COLO668 (cell line): ENCODE results near the gene DLK1.
A peak's percentile ranks its signal among the peaks of the same experiment; 100 is the strongest.

Source experiments
- DNase-seq: peaks from one replicate; lab custom pipeline; 2025; ENCODE audit not compliant: unreplicated experiment; lab: John Stamatoyannopoulos, UW

The DLK1 gene

DNA sequence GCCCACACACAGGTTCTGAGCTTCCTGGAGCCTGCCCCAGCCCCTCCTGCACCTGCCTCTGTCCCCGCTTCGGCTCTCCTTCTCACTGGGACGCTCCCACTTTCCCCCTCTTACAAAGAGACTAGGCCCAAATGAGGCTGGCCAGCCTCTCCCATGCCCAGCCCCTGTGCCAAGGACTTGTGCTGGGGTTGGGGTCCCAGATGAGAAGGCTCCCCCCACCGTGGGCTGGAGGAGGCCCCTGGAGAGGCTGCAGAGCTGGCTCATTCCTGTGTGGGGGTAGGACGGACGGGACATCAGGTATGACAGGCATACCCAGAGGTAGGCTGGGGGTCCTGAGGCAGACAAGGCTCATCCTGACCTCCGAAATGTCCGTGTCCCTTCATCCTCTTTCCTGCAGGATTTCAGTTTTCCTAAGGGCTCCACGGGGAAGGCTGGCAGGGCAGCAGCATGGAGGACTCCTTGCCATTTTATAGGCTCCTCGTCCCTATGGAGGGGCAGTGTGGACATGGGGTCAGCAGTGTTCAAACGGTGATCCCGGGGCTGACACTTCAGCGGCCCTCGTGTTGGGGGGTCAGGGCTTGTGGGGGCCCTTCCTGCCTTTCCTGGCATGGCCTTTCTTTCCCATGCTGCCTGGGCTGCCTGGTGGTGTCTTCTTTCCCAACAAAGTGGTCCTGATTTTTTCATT lies 50.1 kb downstream of the DLK1 start:
- no peak for DNase-seq

DNA sequence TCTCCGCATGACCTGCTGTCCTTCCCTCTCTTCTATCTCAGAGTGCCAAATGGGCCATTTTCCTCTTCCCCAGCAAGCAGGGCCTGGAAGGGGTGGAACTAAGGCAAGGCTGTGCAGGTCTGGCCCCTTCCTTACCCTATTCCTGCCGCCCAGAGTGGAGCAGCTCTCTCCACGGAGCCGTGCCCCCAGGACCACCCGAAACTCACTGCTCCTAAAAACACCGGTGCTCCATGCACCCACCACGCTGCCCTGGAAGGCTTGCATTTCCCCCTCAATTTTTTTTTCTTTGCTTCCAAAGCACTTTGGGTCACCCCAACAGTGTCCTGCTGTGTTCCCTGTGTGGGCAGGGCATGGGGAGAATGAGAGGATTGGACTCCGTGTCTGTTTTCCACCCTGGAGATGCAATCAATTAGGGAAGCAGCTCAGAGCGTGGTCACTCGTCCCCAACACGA lies 50.7 kb downstream of the DLK1 start:
- DNase-seq, result no peak

DNA sequence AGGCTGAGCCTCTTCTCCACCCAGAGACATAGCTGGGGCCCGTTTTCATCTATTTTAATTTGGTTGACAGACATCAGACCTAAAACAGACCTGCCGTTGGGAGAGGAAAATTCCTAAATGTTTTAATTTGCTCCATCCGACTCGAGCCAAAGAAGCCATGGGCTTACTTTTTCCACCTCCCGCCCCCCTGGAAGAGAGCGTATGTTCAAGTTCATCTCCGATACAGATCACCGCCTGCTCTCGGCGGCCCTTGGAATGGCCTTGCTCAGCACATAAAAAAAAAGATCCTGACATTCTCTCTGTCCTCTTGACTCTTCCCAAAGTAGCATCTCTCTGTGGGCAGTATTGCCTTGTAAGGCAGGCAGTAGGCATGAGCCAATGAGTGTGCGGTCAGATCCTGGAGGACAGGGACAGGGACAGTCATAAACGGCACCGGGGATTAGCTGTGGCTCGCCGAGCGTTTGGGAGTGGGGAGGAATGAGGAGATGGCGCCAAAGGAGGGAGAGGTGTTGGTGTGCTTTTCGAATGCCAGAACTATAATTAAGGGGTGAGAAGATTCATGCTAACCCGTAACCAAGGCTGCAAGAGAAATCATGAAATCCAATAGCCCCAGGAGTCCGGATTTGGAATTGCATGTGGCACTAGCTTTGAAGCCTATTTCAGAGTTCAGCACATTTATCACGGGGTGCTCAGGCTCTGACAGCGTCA lies 51.3 kb downstream of the DLK1 start:
- DNase-seq, result no peak

DNA sequence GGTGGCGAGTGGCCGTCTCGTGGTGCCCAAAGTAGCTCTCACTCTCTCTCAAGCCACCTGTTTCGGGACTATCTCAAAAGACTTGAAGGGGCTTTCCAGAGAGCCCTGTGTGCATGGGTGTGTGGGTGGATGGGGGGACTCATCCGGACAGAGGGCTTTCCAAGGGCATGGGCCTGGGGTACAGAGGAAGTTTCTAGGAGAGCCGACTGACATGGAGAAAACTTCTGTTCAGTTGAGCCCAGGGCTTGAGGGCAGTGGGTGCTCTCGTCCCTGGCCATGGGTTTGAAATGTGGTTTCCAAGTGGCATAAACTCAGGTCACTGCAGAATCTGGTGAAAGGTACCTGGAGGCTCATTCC lies 51.8 kb downstream of the DLK1 start:
- DNase-seq, result no peak

DNA sequence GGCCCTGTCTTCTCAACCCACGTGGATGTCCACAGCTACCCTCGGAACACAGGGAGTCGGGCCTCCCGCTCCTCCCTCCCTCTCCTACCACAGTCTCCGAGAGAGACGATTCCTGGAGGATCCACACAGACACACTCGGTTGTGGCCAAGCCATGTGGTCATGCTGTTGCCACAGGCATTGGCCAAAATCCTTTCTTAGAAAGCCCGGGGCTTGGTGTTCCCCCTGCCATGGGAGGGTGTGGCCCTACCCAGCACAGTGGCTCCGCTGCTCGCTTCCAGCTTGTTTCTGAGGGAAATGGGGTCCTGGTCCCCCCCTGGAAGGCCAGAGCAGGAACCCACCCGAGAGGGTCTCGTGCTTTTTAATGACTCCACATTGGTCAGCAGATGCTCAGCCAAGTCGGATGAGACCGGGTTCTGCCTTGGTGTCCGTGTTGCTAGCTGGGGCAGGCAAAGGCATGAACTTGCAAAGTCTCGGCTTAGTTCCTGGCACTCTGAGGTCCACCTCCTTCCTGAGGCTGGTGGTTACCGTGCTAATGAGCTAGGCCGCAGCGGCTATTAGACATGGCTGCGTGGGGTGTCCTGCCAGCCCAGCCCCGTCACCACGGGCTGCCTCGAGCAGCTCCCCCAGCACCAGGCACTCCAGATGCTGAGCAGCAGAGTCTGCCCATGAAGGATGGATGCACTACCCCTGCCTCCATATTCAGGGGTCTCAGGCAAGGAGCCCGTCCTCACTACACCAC lies 52.4 kb downstream of the DLK1 start:
- DNase-seq, result no peak

DNA sequence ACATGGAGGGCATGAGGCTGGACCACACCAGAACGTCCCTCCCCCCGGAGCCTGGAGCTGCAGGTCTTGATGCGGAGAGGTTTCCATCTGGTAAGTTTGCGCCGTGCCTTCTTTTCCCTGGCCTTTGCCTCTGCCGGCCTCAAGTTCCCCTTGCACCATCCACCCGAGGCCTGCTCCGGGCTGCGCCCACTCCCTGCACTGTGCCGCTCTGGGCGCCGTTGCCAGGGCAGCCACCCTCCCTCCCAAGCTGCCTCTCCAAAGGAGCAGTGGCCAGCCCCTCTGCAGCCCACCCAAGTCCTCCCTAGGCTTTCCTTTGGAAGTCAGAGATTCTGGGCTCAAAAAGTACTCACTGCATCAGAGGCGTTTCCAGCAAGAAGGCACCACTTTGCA lies 53.0 kb downstream of the DLK1 start:
- no peak for DNase-seq

DNA sequence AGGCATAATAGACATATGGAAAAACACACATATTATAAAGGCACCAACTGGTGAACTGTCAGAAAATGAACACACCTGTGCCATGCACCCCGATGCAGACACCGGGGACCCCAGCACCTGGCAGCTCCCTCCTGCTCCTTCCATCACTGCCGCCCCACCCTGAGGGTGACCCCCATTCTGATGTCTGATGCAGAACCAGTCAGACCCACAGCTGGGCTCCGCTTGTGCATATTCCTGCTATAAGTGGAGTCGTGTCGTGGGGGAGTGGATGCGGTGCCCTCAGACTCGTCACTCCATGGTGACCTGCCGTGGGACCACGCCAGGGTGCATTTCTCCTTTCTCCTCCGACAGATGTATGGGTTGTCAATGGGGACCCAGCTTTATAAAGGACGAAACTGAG lies 53.6 kb downstream of the DLK1 start:
- no peak for DNase-seq

DNA sequence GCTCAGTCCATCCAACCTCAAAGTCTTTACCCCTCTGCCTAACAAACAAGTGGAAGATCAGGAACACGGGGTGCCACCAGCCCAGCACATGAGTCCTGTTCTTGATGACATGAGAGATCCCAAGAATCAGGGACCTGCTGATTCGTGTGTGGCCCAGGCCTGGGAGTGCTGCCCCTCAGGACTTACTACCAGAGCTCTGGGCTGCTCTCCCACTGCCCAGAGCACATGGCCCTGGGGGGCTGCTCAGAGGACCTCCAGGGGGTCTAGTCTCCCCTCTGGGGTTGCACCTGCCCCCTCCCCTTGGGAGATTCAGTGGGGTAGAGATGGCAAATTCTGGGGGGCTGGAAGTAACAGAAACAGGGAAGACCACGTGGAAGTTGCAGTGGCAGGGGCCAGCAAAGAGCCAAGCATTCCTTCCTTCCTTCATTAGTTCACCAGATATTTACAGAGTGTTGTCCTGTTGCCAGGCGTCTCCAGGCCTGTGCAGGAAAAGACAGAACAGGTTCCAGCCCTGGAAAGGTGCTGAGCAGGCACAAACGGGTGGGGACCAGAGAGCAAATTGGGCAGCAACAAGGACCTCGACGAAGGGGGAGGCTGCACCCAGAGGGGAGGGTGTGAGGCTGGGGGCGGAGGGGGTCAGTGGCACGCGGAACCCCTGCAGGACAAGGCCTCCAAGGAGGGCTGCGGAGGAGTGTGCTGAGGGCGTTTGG lies 54.1 kb downstream of the DLK1 start:
- DNase-seq, result no peak

DNA sequence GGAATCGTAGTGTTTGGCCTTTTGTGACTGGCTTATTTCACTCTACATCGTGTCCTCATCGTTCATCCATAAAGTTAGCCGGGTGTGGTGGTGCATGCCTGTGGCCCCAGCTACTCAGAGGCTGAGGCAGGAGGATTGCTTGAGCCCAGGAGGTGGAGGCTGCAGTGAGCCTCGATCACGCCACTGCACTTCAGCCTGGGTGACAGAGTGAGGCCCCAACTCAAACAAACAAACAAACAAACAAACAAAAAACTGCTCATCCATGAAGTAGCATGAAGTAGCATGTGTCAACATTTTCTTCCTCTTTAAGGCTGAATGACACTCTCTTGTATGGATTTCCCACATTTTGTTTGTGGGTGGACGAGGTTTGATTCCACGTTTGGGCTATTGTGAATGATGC lies 55.3 kb downstream of the DLK1 start:
- no peak for DNase-seq

DNA sequence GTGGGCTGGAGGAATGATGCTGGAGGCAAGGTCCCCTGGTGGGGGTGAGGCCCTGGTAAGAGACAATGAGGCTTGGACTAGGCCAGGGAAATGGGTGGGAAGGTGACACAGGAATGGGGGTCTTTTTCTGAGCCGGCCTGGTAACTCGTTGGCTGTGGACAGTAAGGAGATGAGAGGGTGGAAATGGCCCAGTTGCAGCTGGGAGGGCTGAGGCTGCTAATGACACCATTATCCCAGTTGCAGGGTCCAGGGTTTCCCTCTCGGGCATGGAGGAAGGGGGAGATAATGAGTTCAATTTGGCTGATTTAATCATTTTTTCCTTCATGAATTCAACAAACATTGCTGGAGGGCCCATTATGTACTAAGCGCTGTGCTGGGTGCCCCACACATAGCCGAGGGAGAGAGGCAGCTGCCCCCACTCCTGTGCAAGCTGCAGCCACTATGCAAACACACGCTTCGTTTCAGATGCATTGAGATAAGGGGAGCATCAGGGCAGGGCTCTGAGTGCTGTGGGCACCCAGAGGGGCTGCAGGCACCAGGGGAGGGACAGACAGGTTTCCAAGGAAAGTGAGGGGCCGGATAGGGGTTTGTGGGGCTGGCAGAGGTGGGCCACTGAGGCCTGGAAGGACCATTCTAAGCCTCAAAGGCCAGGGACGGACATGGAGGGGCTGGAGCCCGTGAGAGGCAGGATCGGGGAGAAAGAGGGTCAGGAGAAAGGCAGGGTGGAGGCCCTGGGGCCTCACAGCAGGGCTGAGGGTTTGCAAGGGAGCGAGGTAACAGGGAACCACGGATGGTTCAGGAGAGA lies 56.0 kb downstream of the DLK1 start:
- DNase-seq, result no peak

DNA sequence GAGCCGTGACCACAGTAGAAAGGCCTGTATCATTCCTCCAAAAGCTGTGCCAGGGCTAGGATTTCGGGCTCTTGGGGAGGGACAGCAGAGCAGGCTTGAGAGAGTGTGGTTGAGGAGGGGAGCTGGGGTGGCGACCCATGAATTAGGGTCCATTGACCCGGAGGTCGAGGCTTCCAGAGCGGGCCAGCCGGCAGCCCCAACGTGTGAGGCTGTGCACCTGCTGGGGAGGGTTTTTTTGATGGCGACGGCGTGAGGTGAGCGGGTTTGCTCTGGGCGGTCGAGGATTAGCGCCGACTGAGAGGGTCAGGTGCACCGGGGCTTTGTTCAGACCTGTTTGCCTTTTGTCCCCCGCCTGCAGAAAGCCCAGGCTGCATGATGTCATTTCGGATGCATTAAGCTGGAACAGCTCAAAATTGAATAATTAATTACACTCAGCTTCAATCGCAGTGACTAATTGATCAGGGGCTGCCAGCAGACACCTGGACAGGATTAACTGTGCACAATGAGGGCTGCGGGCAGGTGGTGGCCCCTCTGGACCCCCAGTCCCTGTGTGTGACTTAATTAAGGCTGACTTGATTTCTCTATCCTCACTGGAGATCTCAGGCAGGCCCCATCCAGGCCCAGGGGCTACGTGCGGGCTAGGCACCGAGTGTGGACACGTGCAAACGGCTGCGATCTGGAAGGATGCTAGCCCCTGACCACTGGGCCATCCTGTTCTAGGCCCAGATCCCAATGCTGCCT lies 57.1 kb downstream of the DLK1 start:
- DNase-seq, result peak; percentile 50

DNA sequence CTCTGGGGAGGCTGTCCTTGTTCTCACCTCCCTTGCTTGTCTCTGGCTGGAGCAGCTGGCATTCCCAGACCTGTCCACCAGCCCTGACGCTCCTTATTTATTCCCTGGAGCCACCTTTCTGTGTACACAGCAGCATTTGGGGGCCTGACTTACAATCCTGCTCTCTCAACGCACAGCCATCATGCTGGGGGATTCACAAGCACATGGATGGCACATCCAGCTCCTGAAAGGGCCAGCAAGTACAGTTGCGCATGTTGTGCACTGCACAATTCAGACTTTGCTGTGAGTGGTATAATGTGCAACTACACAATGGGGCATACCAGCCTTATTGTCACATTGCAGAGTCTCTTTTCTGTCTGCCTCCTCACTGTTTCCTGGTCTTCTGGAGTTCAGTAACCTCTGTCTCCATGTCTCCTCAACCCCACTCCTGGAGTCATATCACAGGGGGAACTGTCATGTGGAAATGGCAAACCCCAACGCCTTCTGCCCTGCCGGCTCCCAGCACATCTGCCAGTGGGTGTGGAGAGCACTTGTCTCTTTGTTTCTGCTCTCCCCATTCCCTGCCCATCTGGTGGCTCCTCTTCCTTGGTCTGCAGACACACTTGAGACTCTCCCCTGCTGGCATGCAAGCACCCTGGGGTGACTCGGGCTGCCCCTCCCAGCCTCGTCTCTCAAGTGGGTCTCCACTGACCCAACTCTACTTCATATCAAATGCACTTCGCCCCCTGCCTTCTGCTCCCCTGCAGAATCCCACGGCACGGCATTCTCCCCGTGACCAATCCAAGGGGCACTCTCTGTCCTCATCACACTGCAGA lies 58.0 kb downstream of the DLK1 start:
- DNase-seq, result no peak

DNA sequence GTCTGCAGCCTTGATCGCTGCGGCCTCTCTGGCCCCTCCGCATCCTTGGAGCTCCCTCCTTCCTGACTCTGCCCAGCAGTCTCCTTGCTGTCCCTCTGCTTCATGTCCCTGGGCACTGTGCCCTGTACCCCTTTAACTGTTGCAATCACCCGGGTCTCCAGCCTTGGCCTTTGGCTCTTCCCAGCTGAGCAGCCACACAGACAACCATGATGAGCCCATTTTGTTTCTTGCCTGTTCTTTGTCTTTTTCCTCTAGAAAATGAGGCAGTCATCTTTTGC lies 58.6 kb downstream of the DLK1 start:
- DNase-seq, result no peak

DNA sequence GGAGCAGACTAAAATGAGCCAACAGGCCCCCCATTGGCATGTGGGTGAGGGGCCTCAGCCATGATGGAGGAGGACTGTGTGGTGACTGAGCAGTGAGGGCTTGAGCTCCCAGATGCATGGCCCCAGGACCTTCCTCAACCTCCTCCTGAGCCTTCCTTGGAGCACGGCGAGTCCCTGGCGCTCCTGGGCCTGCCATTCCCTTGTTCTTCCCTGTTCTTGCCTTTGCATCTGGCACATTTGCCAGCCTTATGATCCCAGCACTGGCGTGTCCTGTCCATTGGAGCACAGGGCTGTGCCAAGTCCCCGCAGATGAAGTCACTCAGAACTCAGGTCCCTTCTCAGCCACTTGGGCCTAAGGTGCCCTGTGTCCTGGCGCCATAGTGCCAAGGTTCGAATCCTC lies 58.9 kb downstream of the DLK1 start:
- no peak for DNase-seq

DNA sequence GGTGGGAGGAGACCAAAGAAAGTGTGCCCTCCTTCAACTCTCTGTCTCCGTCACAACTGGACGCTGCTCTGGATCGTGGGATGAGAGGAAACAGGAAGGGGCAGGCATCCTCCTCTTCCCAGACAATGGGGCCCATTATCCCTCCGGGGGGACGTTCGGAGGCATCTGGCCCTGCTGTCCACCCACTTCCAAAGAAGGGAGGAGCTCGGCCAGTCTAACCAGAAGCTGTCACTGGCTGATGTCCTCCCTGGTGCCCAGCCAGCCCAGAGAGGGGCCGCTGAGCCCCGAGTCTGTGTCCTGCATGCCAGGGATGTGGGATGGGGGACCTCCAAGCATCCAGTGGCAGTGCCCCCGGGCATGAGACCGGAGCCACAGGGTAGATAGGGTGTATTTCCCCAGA lies 59.4 kb downstream of the DLK1 start:
- DNase-seq, result no peak

DNA sequence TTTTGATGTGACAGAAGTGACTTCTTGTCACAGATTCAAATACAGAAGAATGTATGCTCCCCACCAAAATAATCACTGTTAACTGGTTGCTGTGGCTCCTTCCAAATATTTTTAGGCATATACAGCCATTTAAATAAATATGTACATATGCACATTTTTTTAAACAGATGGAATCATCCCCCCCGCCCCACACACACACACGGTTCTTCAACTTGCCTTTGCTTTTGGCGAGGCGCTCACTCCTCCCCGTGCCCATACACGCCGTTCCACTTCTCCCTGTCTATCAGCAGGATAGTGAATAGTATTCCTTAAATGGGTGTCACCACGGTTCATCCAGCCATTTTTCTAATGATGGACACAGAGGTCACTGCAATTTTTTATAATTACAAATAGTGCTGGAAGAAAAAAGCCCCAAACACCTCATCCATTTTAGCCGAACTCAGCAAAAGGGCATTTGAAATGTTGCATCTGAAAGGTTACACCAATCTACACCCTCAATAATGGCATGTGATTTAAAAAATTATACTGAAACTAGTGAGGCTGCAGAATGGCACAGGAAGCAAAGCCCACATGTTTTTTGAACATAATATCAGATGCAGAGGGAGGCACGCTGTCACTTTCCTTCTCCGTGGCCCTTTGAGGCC lies 60.0 kb downstream of the DLK1 start:
- no peak for DNase-seq

DNA sequence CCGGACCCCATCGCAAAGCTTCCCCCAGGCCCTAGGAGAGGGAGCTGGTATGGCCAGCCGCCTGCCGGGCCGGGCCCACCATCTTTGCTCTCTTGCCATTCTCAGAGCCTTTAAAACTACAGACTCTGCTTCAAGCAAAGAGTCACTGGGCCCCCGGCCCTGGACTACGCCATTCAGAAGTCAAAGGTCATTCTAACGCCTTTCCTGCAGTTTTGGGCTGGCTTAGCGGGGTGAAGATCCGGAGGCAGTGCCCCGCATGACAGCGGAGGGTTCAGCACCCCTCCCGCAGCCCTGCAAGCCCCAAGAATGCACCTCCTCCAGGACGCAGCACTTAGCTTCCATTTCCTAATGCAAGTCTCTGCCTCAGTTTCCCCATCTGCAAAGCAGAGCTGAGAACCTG lies 61.0 kb downstream of the DLK1 start:
- DNase-seq, result no peak
